HG03575 (cell line): ENCODE results near the gene CCDC33.

Experiments used
- ATAC-seq: cut with Tn5 transposase; IDR thresholded peaks from one replicate; pipeline ENCODE4 v1.9.1; 2021; ENCODE audit not compliant: unreplicated experiment, insufficient number of reproducible peaks, low FRiP score; ENCODE audit errors: extremely low read depth

The CCDC33 gene

DNA sequence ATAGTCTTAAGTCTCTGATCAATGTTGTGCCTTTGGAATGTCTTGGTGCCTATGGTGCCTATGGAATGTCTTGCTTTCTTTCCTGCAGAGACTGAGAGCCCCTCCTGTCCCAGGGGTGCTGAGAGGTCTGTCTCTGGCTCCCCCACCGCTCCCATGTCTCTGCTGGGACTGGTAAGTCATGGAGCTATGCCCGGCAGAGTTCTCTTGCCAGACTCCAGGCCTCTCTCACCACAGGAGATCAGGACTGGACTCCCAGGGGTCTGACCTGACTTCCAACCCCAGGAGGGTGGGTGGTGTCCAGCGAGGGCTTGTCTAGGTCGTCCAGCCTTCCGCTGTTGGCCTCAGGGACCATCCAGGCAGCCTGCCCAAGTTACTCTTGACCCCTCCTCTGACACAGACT, 145.4 kb downstream of the CCDC33 start:
- no peak for ATAC-seq

DNA sequence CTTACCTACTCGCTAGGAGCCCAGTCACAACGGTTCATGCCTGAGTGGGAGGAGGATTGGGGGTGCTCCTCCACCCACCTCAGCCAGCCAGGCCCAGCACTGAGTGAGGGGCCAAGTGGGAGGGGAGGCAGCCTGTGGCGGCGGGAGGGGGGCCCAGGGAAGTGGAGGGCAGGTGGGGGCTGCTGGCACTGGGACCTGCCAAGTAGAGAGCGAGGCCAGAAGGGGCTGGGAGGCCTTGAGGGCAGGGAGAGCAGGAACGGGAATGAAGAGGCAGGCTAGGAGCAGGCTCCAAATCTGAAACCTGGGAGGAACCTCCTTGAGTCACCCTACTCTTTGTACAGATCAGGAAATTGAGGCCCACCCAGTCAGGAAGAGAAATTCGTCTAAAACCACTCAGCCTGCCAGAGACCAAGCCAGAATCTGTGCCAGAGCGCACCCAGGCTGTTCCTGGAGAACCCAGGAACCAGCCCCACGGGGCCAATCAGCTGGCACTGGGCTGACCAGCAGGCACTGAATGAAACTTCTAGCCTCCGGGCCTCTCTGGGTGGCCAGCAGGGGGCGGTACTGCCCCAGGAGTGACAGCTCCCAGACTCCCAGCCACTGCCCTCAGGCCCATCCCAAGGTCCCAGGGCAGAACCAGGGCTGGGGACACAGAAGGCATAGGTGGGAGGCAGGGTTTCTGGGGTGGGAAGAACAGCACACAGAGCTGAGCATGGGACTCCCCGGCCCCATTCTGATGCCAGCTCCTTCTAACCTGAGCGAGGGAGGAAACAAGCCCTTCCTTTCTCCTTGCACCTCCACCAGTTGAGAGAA, 146.1 kb downstream of the CCDC33 start:
- no peak for ATAC-seq

DNA sequence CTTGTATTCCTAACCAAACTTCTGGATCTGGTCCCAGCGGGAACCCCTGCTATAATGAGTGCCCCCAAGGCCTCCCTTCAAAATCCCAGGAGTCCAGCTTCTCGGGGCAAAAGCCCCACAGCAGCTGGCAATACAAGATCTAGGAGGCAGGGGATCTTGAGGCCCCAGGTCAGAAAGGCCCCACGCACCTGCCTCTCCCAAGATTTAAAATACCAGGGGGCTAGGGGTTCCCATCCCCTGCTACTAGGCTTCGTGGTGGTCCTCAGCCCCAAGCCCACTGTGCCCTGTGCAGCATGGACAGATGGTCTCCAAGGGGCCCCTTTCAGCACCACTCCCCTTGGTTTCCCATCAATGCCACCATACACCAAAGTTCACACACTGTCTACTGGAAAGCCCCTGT, 147.2 kb downstream of the CCDC33 start:
- no peak for ATAC-seq

DNA sequence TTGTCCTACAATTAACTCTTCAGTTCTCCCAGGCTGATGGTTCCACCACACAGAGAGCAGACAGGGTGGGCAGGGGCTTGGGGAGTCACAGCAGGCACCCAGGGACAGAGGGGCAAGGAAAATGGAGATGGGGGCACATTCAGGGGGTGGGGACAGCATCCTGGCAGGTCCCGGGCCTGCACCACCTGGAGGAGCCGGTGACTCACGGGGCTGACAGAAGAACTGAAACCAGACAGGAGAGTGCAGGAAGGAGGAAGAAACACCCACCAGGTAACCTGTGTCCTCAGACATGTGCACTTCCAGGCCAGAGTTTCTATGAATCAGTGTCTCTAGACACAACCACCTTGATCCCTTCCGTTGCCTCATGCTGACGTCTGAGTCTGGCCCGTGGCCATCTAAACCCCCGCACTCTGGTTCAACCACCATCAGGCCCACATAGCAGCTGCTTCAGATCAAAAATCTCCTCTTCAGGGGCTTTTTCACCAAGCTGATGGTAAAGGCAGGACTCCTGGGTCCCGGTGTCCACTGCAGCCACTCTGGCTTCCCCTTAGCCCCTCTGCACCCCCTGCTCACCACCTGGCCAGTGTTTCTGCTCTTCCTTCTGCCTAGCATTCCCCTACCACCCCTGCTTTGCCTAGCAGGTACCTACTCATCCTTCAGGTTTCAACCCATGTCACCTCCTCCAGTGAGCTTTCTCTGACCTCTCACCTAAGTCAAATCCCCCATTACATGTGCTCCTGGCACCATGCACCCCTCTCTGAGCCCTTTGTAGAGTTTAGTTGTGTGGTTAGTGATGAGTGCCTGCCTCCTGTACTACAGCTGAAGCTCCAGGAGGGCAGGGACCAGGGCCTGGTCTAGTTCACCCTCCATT, 147.8 kb downstream of the CCDC33 start:
- ATAC-seq: peak; percentile 24

GRCh38 chr15:74384566-74384880, 148.4 kb downstream of the CCDC33 start:
- no peak for ATAC-seq

DNA sequence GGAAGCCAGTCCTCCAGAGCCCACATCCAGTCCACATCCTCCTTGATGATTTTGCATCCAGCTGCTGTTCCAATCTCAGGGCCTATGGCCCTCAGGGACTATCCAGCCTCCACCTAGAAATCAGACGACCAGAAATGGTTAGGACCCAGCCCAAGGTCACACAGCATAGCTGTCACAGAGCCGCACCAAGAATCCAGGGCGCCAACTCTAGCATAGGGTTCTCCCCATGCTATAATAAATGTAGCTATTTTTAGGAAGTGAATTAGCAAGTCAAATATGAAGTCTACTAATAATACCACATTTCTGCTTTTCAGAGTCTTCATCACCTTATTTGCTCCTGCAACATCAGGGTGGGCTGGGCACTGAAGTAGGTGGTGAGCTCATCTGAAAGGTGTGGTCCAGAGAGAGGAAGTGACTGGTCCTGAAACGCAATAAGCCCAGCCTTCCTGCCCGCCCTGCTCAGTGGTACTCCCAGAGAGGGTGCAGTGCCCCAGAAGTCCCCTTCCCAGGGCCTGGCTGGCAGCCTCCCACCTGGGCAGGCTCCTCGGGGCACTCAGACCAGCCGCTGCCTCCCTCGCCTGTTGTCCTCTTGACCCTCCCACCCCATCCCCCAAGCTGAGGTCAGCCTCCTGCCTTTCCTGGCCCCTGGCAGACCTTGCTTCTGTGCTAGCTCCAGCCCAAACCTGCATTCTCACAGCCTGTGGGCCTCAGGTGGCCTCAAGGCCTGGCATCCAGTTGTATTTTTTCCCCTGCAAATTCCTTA, 148.9 kb downstream of the CCDC33 start:
- no peak for ATAC-seq

GRCh38 chr15:74385733-74386132, 149.6 kb downstream of the CCDC33 start:
- no peak for ATAC-seq
